Endodermal cell (in vitro differentiated cells): ENCODE measurements around the gene ANKRD6. TPM values are rescaled to one million over a fixed set of nuclear protein-coding genes. Genes with fewer than 3 reads are reported as not detected.

Experiments used
- DNase-seq: peaks from one replicate; pipeline ENCODE4 v3.0.0-alpha.2; 2017
- H3K27ac ChIP-seq: 2 replicates; pipeline ENCODE4 v1.5.1; 2013; ENCODE audit warnings: mild to moderate bottlenecking, low read depth, low read length, moderate library complexity
- H3K27me3 ChIP-seq: 2 replicates; pipeline ENCODE4 v1.6.1; 2013; ENCODE audit warnings: mild to moderate bottlenecking, low read length, moderate library complexity; ENCODE audit not compliant: insufficient read depth, control insufficient read depth, poor library complexity, severe bottlenecking
- H3K36me3 ChIP-seq: 2 replicates; pipeline ENCODE4 v1.7.0; 2013; ENCODE audit warnings: mild to moderate bottlenecking, low read length, moderate library complexity; ENCODE audit not compliant: control insufficient read depth, insufficient read depth
- H3K4me1 ChIP-seq: one replicate; pipeline ENCODE4 v1.7.0; 2013; ENCODE audit warnings: low read length; ENCODE audit not compliant: control insufficient read depth, insufficient read depth
- H3K4me3 ChIP-seq: 2 replicates; pipeline ENCODE4 v1.5.1; 2013; ENCODE audit warnings: mild to moderate bottlenecking, low read length, moderate library complexity
- H3K9ac ChIP-seq: 2 replicates; pipeline ENCODE4 v1.6.1; 2013; ENCODE audit warnings: mild to moderate bottlenecking, low read length, moderate library complexity; ENCODE audit not compliant: poor library complexity, severe bottlenecking; ENCODE audit errors: extremely low read depth
- H3K9me3 ChIP-seq: 2 replicates; pipeline ENCODE4 v1.6.1; 2013; ENCODE audit warnings: mild to moderate bottlenecking, low read length, moderate library complexity; ENCODE audit not compliant: control insufficient read depth
- H3K27ac Mint-ChIP-seq: 2 replicates; pipeline ENCODE4 v1.8.0; 2020; ENCODE audit warnings: mixed read lengths
- H3K27me3 Mint-ChIP-seq: 2 replicates; pipeline ENCODE4 v1.8.0; 2021; ENCODE audit warnings: mild to moderate bottlenecking, mixed read lengths; ENCODE audit not compliant: insufficient read depth
- H3K36me3 Mint-ChIP-seq: 2 replicates; pipeline ENCODE4 v1.8.0; 2020; ENCODE audit warnings: low read depth, mixed read lengths
- H3K4me1 Mint-ChIP-seq: 2 replicates; pipeline ENCODE4 v1.8.0; 2020; ENCODE audit warnings: mixed read lengths
- H3K4me3 Mint-ChIP-seq: 2 replicates; pipeline ENCODE4 v1.8.0; 2020; ENCODE audit warnings: mild to moderate bottlenecking, moderate library complexity, mixed read lengths
- H3K9me3 Mint-ChIP-seq: 2 replicates; pipeline ENCODE4 v1.8.0; 2020; ENCODE audit warnings: mild to moderate bottlenecking, mixed read lengths
- WGBS, 2 experiments: methylation state at CpG; one replicate each; pipeline versions ENCODE4 v1.1.5 to v1.1.7; 2013; ENCODE audit warnings: missing lambda C conversion rate in 2 of 2, mixed read lengths in 1 of 2; ENCODE audit not compliant: insufficient coverage in 1 of 2, insufficient read length in 1 of 2; 5-methylcytosine and 5-hydroxymethylcytosine counted together
- total RNA-seq, 2 donors: library from RNA; stranded (reverse); fragmentation: NEBNext Ultra II Directional in 1 of 2; extraction: Animal tissue kit (Norgen Biotek cat#: 25700) in 1 of 2; gene quantifications; 2 replicates in 1 of 2; 3 replicates in 1 of 2; pipeline ENCODE4 v1.2.1, GENCODE V29; 2021
- TF ChIP-seq, protein P1 (sequence below): fragments of 200-600 bp; sonication (generic); conservative IDR thresholded peaks from 2 replicates; pipeline ENCODE4 v1.5.0; 2021; ENCODE audit warnings: antibody characterized with exemption, mild to moderate bottlenecking

Gene ANKRD6
- total RNA-seq, 2 donors from 2014 or later = 88.7 to 110 TPM

- Histone ChIP-seq H3K27ac (no peak overlapping the region), H3K4me1 (no peaks in the 10 kb centered on the region), H3K27me3 (peaks cover 96% of the 10 kb centered on the region), H3K9ac (no peak overlapping the region), H3K4me3 (no peak overlapping the region), H3K36me3 (no peaks in the 10 kb centered on the region), H3K9me3 (no peaks in the 10 kb centered on the region)
- no peak overlapping the region for H3K27ac Mint-ChIP-seq
- peaks cover 96% of the 10 kb centered on the region for H3K27me3 Mint-ChIP-seq
- no peak for DNase-seq
- TF ChIP-seq, protein P1, sequence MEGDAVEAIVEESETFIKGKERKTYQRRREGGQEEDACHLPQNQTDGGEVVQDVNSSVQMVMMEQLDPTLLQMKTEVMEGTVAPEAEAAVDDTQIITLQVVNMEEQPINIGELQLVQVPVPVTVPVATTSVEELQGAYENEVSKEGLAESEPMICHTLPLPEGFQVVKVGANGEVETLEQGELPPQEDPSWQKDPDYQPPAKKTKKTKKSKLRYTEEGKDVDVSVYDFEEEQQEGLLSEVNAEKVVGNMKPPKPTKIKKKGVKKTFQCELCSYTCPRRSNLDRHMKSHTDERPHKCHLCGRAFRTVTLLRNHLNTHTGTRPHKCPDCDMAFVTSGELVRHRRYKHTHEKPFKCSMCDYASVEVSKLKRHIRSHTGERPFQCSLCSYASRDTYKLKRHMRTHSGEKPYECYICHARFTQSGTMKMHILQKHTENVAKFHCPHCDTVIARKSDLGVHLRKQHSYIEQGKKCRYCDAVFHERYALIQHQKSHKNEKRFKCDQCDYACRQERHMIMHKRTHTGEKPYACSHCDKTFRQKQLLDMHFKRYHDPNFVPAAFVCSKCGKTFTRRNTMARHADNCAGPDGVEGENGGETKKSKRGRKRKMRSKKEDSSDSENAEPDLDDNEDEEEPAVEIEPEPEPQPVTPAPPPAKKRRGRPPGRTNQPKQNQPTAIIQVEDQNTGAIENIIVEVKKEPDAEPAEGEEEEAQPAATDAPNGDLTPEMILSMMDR = no peak
- H3K4me3 Mint-ChIP-seq = no peak overlapping the region
- H3K36me3 Mint-ChIP-seq = no peaks in the 10 kb centered on the region
- no peaks in the 10 kb centered on the region for H3K9me3 Mint-ChIP-seq
- WGBS, 2 experiments = 43% methylated on average over 5 to 7 of the region's 7 CpGs
- peaks cover 23% of the 10 kb centered on the region for H3K4me1 Mint-ChIP-seq
Observed at GRCh38 chr6:89409461-89410035, 23.4 kb upstream of the ANKRD6 start.

- Mint-ChIP-seq H3K4me1 (peaks cover 19% of the 10 kb centered on the region), H3K27ac (no peak overlapping the region), H3K4me3 (peak overlapping the region; percentile 64), H3K27me3 (peaks cover 97% of the 10 kb centered on the region), H3K36me3 (no peaks in the 10 kb centered on the region), H3K9me3 (no peaks in the 10 kb centered on the region)
- no peaks in the 10 kb centered on the region for H3K36me3 ChIP-seq
- TF ChIP-seq, protein P1 = no peak
- H3K27ac ChIP-seq = no peak overlapping the region
- WGBS, 2 experiments = 7 to 16% methylated on average over 6 to 10 of the region's 10 CpGs
- H3K4me3 ChIP-seq = no peak overlapping the region
- no peak overlapping the region for H3K9ac ChIP-seq
- peaks cover 100% of the 10 kb centered on the region for H3K27me3 ChIP-seq
- no peaks in the 10 kb centered on the region for H3K4me1 ChIP-seq
- H3K9me3 ChIP-seq = no peaks in the 10 kb centered on the region
- no peak for DNase-seq
Observed at GRCh38 chr6:89410231-89410761, 22.7 kb upstream of the ANKRD6 start.

GRCh38 chr6:89410788-89411144, 22.2 kb upstream of the ANKRD6 start:
- Mint-ChIP-seq H3K27me3 (peaks cover 97% of the 10 kb centered on the region), H3K36me3 (no peaks in the 10 kb centered on the region), H3K4me1 (peaks cover 15% of the 10 kb centered on the region), H3K4me3 (peak overlapping the region; percentile 64), H3K9me3 (no peaks in the 10 kb centered on the region), H3K27ac (no peak overlapping the region)
- no peak overlapping the region for H3K9ac ChIP-seq
- H3K27me3 ChIP-seq = peaks cover 100% of the 10 kb centered on the region
- no peaks in the 10 kb centered on the region for H3K4me1 ChIP-seq
- WGBS, 2 experiments = 0 to 16% methylated on average over 2 to 4 of the region's 4 CpGs
- no peaks in the 10 kb centered on the region for H3K36me3 ChIP-seq
- peak overlapping the region; percentile 71 for H3K4me3 ChIP-seq
- DNase-seq = no peak
- peak overlapping the region; percentile 69 for H3K27ac ChIP-seq
- H3K9me3 ChIP-seq = no peaks in the 10 kb centered on the region
- TF ChIP-seq, protein P1 = no peak
